ENCODE data around the gene SLC7A8. TPM values are rescaled to one million over a fixed set of nuclear protein-coding genes. Genes with fewer than 3 reads are reported as not detected.

SLC7A8 gene
- polyA plus RNA-seq, 6 donors from 2014 or later = 0.31 to 0.50 (median 0.48) TPM; not detected in 3

- H3K4me3 Mint-ChIP-seq = no peak overlapping the region
- DNase-seq (no peak), ATAC-seq (ENCODE audit: low read depth in 2 of 2) (no peak)
- H3K9me3 Mint-ChIP-seq = no peaks in the 10 kb centered on the region
- no peak overlapping the region for H3K27ac Mint-ChIP-seq
- H3K36me3 Mint-ChIP-seq = no peaks in the 10 kb centered on the region
- H3K4me1 Mint-ChIP-seq = peaks cover 0 to 5% (median 3%) of the 10 kb centered on the region in 3 donors
- peaks cover 8 to 27% (median 18%) of the 10 kb centered on the region in 3 donors for H3K27me3 Mint-ChIP-seq
Observed at GRCh38 chr14:23175823-23176222, 7.6 kb downstream of the SLC7A8 start.

- peaks cover 0 to 26% (median 10%) of the 10 kb centered on the region in 3 donors for H3K27me3 Mint-ChIP-seq
- no peak for DNase-seq
- no peak for ATAC-seq (ENCODE audit: low read depth in 2 of 2)
- no peaks in the 10 kb centered on the region for H3K36me3 Mint-ChIP-seq
- H3K9me3 Mint-ChIP-seq = no peaks in the 10 kb centered on the region
- H3K4me1 Mint-ChIP-seq = peaks cover 0 to 5% (median 3%) of the 10 kb centered on the region in 3 donors
- H3K4me3 Mint-ChIP-seq = no peak overlapping the region
- H3K27ac Mint-ChIP-seq = no peak overlapping the region
Observed at GRCh38 chr14:23174296-23175184, 8.9 kb downstream of the SLC7A8 start.

DNA sequence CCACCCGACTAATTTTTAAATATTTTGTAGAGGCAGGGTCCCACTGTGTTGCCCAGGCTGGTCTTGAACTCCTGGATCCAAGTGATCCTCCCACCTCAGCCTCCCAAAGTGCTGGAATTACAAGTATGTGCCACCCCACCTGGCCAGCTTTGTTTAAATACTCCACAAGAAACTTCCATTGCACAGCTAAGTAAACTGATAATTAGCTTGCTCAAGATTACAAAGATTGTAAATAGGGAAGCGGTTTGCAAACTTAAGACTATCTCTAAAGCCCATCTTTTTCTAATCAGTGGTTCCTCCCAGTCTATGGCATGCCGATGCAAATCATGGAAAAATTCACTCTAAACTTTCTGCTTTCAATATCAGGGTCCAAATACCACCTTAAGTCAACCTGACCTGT is 9.7 kb downstream of the SLC7A8 start:
- Mint-ChIP-seq H3K9me3 (no peaks in the 10 kb centered on the region), H3K27me3 (peaks cover 0 to 19% (median 4%) of the 10 kb centered on the region in 3 donors), H3K36me3 (no peaks in the 10 kb centered on the region), H3K27ac (no peak overlapping the region), H3K4me1 (peaks cover 0 to 5% (median 3%) of the 10 kb centered on the region in 3 donors), H3K4me3 (no peak overlapping the region)
- DNase-seq (no peak), ATAC-seq (ENCODE audit: low read depth in 2 of 2) (no peak)

DNA sequence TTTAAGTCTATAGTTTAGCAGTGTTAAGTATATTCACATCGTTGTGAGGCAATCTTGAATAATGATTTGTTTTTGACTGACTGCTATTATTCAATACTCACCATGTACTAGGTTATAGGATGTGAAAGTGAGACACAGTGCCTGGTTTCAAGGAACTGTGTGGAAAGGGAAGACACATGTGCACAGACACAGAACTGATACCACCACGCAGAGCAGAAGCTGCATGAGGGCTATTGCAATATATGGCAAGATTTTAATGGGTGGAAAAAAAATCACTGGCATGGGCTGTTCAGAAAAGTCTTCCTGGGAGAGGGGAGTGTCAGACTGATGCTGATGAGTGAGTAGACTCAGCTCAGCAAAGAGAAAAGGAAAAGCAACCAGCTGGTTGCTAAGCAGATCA is 10.4 kb downstream of the SLC7A8 start:
- Mint-ChIP-seq H3K36me3 (no peaks in the 10 kb centered on the region), H3K27ac (peak overlapping the region in 1 of 6 donors; percentile 63), H3K4me3 (no peak overlapping the region), H3K27me3 (peaks cover 0 to 20% (median under 1%) of the 10 kb centered on the region in 3 donors), H3K4me1 (peaks cover 0 to 5% (median 3%) of the 10 kb centered on the region in 3 donors), H3K9me3 (no peaks in the 10 kb centered on the region)
- peak; percentile 35 to 59 for ATAC-seq (ENCODE audit: low read depth in 2 of 2)
- DNase-seq = no peak

- Mint-ChIP-seq H3K36me3 (no peaks in the 10 kb centered on the region), H3K27ac (no peak overlapping the region), H3K27me3 (peaks cover 0 to 20% (median 0%) of the 10 kb centered on the region in 3 donors), H3K4me1 (peaks cover 0 to 5% (median 3%) of the 10 kb centered on the region in 3 donors), H3K4me3 (no peak overlapping the region), H3K9me3 (no peaks in the 10 kb centered on the region)
- ATAC-seq (ENCODE audit: low read depth in 2 of 2) = no peak
- no peak for DNase-seq
Observed at GRCh38 chr14:23172574-23172973, 10.9 kb downstream of the SLC7A8 start.

GRCh38 chr14:23172096-23172495 is 11.4 kb downstream of the SLC7A8 start:
- DNase-seq (no peak), ATAC-seq (ENCODE audit: low read depth in 2 of 2) (no peak)
- Mint-ChIP-seq H3K36me3 (no peaks in the 10 kb centered on the region), H3K27me3 (peaks cover 0 to 20% (median 0%) of the 10 kb centered on the region in 3 donors), H3K27ac (no peak overlapping the region), H3K4me3 (no peak overlapping the region), H3K4me1 (peaks cover 0 to 5% (median 3%) of the 10 kb centered on the region in 3 donors), H3K9me3 (no peaks in the 10 kb centered on the region)

DNA sequence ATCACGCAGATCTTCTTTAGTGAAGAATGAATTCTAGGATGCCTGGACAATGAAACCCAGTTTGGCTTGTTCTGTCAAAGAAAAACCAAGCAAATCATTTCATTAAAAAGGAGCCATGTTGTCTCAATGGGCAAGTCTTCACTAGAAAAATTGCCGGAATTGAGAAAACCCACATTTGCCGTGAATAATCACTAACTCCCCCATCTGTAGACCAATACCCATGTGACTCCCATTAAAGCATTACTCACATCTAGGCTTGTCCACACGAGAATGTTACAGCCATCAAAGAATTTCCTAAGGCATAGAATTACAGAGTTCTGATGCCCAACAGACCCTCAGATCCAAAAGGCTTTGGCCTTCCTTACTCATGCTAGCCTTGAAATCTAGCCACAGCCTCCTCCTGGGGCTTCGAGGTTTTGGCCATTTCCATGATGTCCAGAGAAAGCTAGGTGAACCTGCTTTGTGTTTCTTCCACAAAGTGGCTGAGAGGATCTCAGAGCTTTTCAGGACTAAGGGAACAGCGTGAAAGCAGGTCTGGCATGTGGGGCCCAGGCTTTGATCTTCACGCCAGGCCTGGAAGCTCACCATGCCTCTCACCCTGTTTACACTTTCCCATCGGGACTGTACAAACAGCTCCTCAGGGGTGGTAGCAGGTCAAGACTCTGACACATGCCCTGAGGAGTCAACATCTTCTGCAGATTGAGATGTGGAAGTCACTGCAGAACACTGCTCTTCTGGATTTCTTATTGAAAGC is 12.1 kb downstream of the SLC7A8 start:
- ATAC-seq (ENCODE audit: low read depth in 2 of 2) (no peak), DNase-seq (no peak)
- Mint-ChIP-seq H3K9me3 (no peaks in the 10 kb centered on the region), H3K4me1 (peaks cover 0 to 5% (median 3%) of the 10 kb centered on the region in 3 donors), H3K36me3 (no peaks in the 10 kb centered on the region), H3K27ac (no peak overlapping the region), H3K27me3 (peaks cover 0 to 21% (median 3%) of the 10 kb centered on the region in 3 donors), H3K4me3 (no peak overlapping the region)

DNA sequence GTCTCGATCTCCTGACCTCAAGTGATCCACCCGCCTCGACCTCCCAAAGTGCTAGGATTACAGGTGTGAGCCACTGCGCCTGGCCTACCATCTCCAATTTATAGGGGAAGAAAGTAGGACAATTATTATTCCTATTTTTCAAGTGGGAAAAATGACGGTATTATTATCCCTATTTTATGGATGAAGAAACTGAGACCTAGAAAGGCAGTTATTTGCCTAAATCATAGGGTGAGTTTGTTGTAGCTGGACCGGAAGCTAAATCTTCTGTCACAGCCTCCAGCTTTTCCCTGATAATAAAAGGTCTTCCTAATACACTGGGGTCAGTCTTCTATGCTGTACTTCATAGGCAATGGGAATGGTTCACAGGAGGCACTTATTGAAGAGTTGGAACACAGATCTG is 13.8 kb downstream of the SLC7A8 start:
- Mint-ChIP-seq H3K27ac (no peak overlapping the region), H3K27me3 (peaks cover 6 to 30% (median 20%) of the 10 kb centered on the region in 3 donors), H3K9me3 (no peaks in the 10 kb centered on the region), H3K4me1 (peaks cover 0 to 5% (median 3%) of the 10 kb centered on the region in 3 donors), H3K4me3 (no peak overlapping the region), H3K36me3 (no peaks in the 10 kb centered on the region)
- DNase-seq = no peak
- ATAC-seq (ENCODE audit: low read depth in 2 of 2) = no peak

DNA sequence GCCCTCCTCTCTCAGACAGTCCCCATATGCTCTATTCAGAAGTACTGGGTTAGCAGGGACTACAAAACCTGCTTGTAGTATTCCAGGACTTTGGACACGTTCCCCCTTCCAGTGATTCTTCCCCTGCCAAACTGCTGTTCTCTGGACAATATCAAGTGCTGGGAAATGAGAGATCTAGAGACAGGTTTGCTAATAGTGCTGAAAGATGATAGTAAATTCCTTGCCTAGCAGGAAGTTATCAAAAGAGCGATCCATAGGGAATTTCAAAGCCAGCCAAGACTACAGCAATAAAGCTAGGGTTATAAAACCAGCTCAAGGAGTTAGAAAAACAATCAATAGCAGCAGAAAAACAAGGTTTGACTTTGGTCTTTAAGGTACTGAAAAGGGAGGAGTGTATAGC is 15.2 kb downstream of the SLC7A8 start:
- peak overlapping the region in 1 of 6 donors; percentile 2 for H3K27ac Mint-ChIP-seq
- no peaks in the 10 kb centered on the region for H3K36me3 Mint-ChIP-seq
- no peak overlapping the region for H3K4me3 Mint-ChIP-seq
- DNase-seq (no peak), ATAC-seq (ENCODE audit: low read depth in 2 of 2) (no peak)
- H3K9me3 Mint-ChIP-seq = no peaks in the 10 kb centered on the region
- H3K27me3 Mint-ChIP-seq = peaks cover 10 to 23% (median 21%) of the 10 kb centered on the region in 3 donors
- peaks cover 0 to 5% (median 3%) of the 10 kb centered on the region in 3 donors for H3K4me1 Mint-ChIP-seq

DNA sequence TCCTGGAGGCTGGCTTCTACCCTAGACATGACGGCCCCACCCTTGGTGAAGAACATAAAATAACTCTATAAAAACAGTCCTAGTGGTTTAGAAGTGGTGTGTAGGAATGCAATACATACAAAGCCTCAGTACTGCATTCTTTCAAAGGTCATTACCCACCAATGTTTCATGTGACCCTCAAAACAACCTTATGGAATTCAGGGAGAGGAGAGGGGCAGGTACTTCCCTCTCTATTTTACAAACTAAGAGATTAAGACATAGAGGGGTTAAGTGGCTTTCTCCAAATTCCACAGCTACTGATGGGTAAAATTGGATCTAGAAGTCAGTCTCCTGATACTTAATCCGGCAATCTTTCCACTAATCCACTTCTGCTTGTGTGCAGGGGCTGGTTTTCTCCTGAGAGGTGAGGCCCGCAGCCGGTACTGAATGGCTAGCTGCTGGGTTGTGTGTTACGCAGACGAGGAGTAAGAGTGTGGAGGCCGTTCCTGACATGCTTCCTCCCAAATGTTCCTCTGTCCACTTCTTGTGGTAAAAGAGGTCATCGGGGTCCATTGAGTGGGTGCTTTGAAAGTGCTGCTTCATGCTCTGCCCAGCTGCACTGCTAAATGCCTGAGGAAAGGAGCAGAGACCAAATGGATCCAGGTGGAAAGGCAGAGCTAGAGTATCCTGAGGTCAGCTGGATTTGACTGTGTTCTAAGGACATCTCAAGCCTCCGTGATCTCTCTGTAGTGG is 16.2 kb downstream of the SLC7A8 start:
- peaks cover 10 to 21% (median 18%) of the 10 kb centered on the region in 3 donors for H3K27me3 Mint-ChIP-seq
- ATAC-seq (ENCODE audit: low read depth in 2 of 2) = no peak
- no peaks in the 10 kb centered on the region for H3K9me3 Mint-ChIP-seq
- H3K4me1 Mint-ChIP-seq = no peaks in the 10 kb centered on the region
- H3K36me3 Mint-ChIP-seq = no peaks in the 10 kb centered on the region
- peak overlapping the region in 1 of 6 donors; percentile 29 for H3K27ac Mint-ChIP-seq
- no peak for DNase-seq
- H3K4me3 Mint-ChIP-seq = no peak overlapping the region

GRCh38 chr14:23164949-23165348 is 18.5 kb downstream of the SLC7A8 start:
- ATAC-seq (ENCODE audit: low read depth in 2 of 2) (no peak), DNase-seq (no peak)
- Mint-ChIP-seq H3K9me3 (no peaks in the 10 kb centered on the region), H3K4me1 (no peaks in the 10 kb centered on the region), H3K27me3 (peaks cover 10 to 24% (median 21%) of the 10 kb centered on the region in 3 donors), H3K36me3 (no peaks in the 10 kb centered on the region), H3K27ac (no peak overlapping the region), H3K4me3 (no peak overlapping the region)

DNA sequence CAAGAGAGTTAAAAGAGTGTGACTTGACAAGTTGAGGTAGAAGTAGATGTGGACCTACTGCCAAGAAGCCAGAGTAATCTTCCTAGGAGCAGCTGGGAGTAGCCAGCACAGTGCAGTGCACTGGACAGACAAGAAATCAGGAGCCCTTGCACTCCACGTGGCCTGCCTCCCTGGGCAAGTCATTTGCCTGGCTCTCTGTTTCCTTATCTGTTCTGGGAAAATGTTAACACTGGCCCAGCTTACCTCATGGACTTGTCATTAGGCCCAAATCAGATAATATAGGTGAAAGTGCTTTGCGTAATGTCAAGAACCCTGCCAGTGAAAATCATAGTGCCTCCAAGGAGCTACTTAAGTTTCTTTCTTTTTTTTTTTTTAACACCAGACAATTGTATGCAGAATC is 19.2 kb downstream of the SLC7A8 start:
- DNase-seq (no peak), ATAC-seq (ENCODE audit: low read depth in 2 of 2) (no peak)
- Mint-ChIP-seq H3K27me3 (peaks cover 10 to 28% (median 26%) of the 10 kb centered on the region in 3 donors), H3K36me3 (no peaks in the 10 kb centered on the region), H3K27ac (no peak overlapping the region), H3K9me3 (no peaks in the 10 kb centered on the region), H3K4me1 (no peaks in the 10 kb centered on the region), H3K4me3 (no peak overlapping the region)

DNA sequence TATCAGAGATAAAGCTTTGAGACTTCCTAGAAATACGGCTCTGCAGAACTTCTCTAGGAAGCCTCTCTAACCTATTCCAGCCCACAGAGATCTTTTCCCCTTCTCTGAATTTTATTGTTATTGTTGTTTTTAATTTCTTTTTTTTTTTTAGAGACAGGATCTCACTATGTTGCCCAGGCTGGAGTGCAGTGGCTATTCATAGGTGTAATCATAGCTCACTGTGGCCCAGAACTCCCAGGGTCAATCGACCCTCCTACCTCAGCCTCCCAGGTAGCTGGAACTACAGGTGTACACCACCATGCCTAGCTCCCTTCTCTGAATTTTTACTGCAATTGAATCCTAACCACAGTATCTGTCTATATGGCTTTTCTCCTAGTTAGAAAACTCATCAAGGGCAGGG is 19.6 kb downstream of the SLC7A8 start:
- DNase-seq = no peak
- Mint-ChIP-seq H3K4me3 (no peak overlapping the region), H3K36me3 (no peaks in the 10 kb centered on the region), H3K9me3 (no peaks in the 10 kb centered on the region), H3K27me3 (peaks cover 11 to 32% (median 30%) of the 10 kb centered on the region in 3 donors), H3K4me1 (no peaks in the 10 kb centered on the region), H3K27ac (no peak overlapping the region)
- no peak for ATAC-seq (ENCODE audit: low read depth in 2 of 2)

Measured in naive B cell (primary cell).